Measurements from ENCODE around the gene TMA7B.

TMA7B gene

GRCh38 chr22:39935116-39935515 is 25.1 kb upstream of the TMA7B start:
- no peaks in the 10 kb centered on the region for H3K9me3 ChIP-seq
- DNase-seq, result no peak
- H3K4me1 ChIP-seq, result no peaks in the 10 kb centered on the region
- H3K36me3 ChIP-seq, result no peaks in the 10 kb centered on the region
- no peak overlapping the region for H3K4me3 ChIP-seq (ENCODE audit: low read depth, low read length)
- peaks cover 42% of the 10 kb centered on the region for H3K27me3 ChIP-seq
- no peak for TF ChIP-seq CTCF (IDR thresholded peaks at IDR 0.05; ENCODE audit: low read depth, low read length)

- H3K36me3 ChIP-seq, result no peaks in the 10 kb centered on the region
- DNase-seq, result no peak
- TF ChIP-seq CTCF (IDR thresholded peaks at IDR 0.05; ENCODE audit: low read depth, low read length), result no peak
- no peaks in the 10 kb centered on the region for H3K9me3 ChIP-seq
- H3K4me3 ChIP-seq (ENCODE audit: low read depth, low read length), result no peak overlapping the region
- no peaks in the 10 kb centered on the region for H3K4me1 ChIP-seq
- H3K27me3 ChIP-seq, result peaks cover 42% of the 10 kb centered on the region
Observed at GRCh38 chr22:39935612-39936011, 24.6 kb upstream of the TMA7B start.

- H3K27me3 ChIP-seq, result peaks cover 42% of the 10 kb centered on the region
- H3K9me3 ChIP-seq, result no peaks in the 10 kb centered on the region
- no peaks in the 10 kb centered on the region for H3K4me1 ChIP-seq
Observed at GRCh38 chr22:39936523-39937145, 23.6 kb upstream of the TMA7B start.

GRCh38 chr22:39937906-39938305 is 22.3 kb upstream of the TMA7B start:
- Histone ChIP-seq H3K4me3 (ENCODE audit: low read depth, low read length) (no peak overlapping the region), H3K27me3 (peaks cover 42% of the 10 kb centered on the region), H3K9me3 (no peaks in the 10 kb centered on the region), H3K36me3 (no peaks in the 10 kb centered on the region), H3K4me1 (no peaks in the 10 kb centered on the region; the same call in 1 of the 2 replicates)
- no peak for DNase-seq
- TF ChIP-seq CTCF (IDR thresholded peaks at IDR 0.05; ENCODE audit: low read depth, low read length), result no peak

More at GRCh38 chr22:39936523-39937145, 23.6 kb upstream of the TMA7B start:
- TF ChIP-seq CTCF (IDR thresholded peaks at IDR 0.05; ENCODE audit: low read depth, low read length), result no peak
- Histone ChIP-seq H3K4me3 (ENCODE audit: low read depth, low read length) (no peak overlapping the region), H3K36me3 (no peaks in the 10 kb centered on the region)
- no peak for DNase-seq

GRCh38 chr22:39938509-39939111 is 21.6 kb upstream of the TMA7B start:
- DNase-seq, result no peak

More at GRCh38 chr22:39938509-39939111, 21.6 kb upstream of the TMA7B start:
- Histone ChIP-seq H3K9me3 (no peaks in the 10 kb centered on the region), H3K27me3 (peaks cover 37% of the 10 kb centered on the region), H3K36me3 (no peaks in the 10 kb centered on the region), H3K4me1 (no peaks in the 10 kb centered on the region; the same call in 1 of the 2 replicates), H3K4me3 (ENCODE audit: low read depth, low read length) (no peak overlapping the region)
- TF ChIP-seq CTCF (IDR thresholded peaks at IDR 0.05; ENCODE audit: low read depth, low read length), result no peak
